Activated CD8-positive, alpha-beta T cell treated with anti-CD3 and anti-CD28 coated beads, Interleukin-2, amount 10 ng/mL, durations not matched to agents 7 days and 5 days (primary cell): ENCODE measurements around the gene CALHM5. TPM values are rescaled to one million over a fixed set of nuclear protein-coding genes. Genes with fewer than 3 reads are reported as not detected.

Experiments used
- ATAC-seq: fragments of 150-1000 bp; cut with Tn5 transposase; one replicate; pipeline ENCODE4 v1.10.0; 2021; ENCODE audit warnings: moderate library complexity
- CTCF ChIA-PET: fragments of 350-600 bp; sonication (Branson Sonifier 250); formaldehyde crosslinking; loops from one replicate; lab custom pipeline; 2021; ENCODE audit warnings: antibody characterized with exemption; lab: Charles Lee
- POLR2A ChIA-PET: fragments of 350-600 bp; sonication (Branson Sonifier 250); formaldehyde crosslinking; loops from one replicate; lab custom pipeline; 2021; ENCODE audit warnings: antibody characterized with exemption; lab: Charles Lee
- DNase-seq: peaks from one replicate; pipeline ENCODE4 v3.0.0-alpha.2; 2020
- H3K27ac Mint-ChIP-seq: one replicate; pipeline ENCODE4 v1.8.0; 2021; ENCODE audit warnings: mild to moderate bottlenecking, mixed read lengths
- H3K27me3 Mint-ChIP-seq: one replicate; pipeline ENCODE4 v1.8.0; 2021; ENCODE audit warnings: low read depth, mixed read lengths
- H3K36me3 Mint-ChIP-seq: one replicate; pipeline ENCODE4 v1.8.0; 2021; ENCODE audit warnings: low read depth, mixed read lengths
- H3K4me1 Mint-ChIP-seq: one replicate; pipeline ENCODE4 v1.8.0; 2021; ENCODE audit warnings: low read depth, mixed read lengths
- H3K4me3 Mint-ChIP-seq: one replicate; pipeline ENCODE4 v1.8.0; 2021; ENCODE audit warnings: mild to moderate bottlenecking, mixed read lengths
- H3K9me3 Mint-ChIP-seq: one replicate; pipeline ENCODE4 v1.8.0; 2022; ENCODE audit warnings: mixed read lengths; ENCODE audit not compliant: insufficient read depth
- total RNA-seq, 2 experiments: library from RNA; stranded (reverse); gene quantifications; one replicate each; pipeline ENCODE4 v1.2.3, GENCODE V29; 2021

The CALHM5 gene, protein sequence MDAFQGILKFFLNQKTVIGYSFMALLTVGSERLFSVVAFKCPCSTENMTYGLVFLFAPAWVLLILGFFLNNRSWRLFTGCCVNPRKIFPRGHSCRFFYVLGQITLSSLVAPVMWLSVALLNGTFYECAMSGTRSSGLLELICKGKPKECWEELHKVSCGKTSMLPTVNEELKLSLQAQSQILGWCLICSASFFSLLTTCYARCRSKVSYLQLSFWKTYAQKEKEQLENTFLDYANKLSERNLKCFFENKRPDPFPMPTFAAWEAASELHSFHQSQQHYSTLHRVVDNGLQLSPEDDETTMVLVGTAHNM
- not detected for total RNA-seq

GRCh38 chr6:116511424-116512110, at the start of gene CALHM5:
Gene CALHM5, plus strand, starts transcription at chr6:116511639. Its CDS starts 58 bp downstream, at chr6:116511697.
- ATAC-seq (no peak), DNase-seq (no peak)
- Mint-ChIP-seq H3K27me3 (peaks cover 18% of the 10 kb centered on the region), H3K4me3 (no peak within 1 kb of the TSS), H3K9me3 (no peaks in the 10 kb centered on the region), H3K36me3 (no peaks in the 10 kb centered on the region), H3K4me1 (no peaks in the 10 kb centered on the region), H3K27ac (no peak within 1 kb of the TSS)
- POLR2A ChIA-PET: no interaction called here
- CTCF ChIA-PET: interaction anchor here (0.8 to 1.3 kb wide), 5 partner anchors 67 to 295 kb away, joined by 3 to 7 read pairs (median 3); no protein-coding TSS in a partner anchor

GRCh38 chr6:116461932-116462885, 49.2 kb upstream of the CALHM5 start:
- ATAC-seq: peak; percentile 95
- H3K27me3 Mint-ChIP-seq: peaks cover 16% of the 10 kb centered on the region

DNA sequence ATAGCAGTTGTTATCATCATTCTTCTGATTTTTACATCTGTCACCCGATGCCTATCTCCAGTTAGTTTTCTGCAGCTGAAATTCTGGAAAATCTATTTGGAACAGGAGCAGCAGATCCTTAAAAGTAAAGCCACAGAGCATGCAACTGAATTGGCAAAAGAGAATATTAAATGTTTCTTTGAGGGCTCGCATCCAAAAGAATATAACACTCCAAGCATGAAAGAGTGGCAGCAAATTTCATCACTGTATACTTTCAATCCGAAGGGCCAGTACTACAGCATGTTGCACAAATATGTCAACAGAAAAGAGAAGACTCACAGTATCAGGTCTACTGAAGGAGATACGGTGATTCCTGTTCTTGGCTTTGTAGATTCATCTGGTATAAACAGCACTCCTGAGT, 48.1 kb upstream of the CALHM5 start:
- no peak overlapping the region for H3K27ac Mint-ChIP-seq
- POLR2A ChIA-PET: no interaction called here
- peaks cover 20% of the 10 kb centered on the region for H3K36me3 Mint-ChIP-seq
- no peak for DNase-seq
- peaks cover 4% of the 10 kb centered on the region for H3K9me3 Mint-ChIP-seq
- ATAC-seq: no peak
- CTCF ChIA-PET: interaction anchor here (1.1 to 1.5 kb wide), 3 partner anchors 17 to 97 kb away, joined by 3 to 4 read pairs (median 3); no protein-coding TSS in a partner anchor
- H3K27me3 Mint-ChIP-seq: peaks cover 16% of the 10 kb centered on the region
- peak overlapping the region; percentile 72 for H3K4me3 Mint-ChIP-seq
- peaks cover 52% of the 10 kb centered on the region for H3K4me1 Mint-ChIP-seq

More at GRCh38 chr6:116461932-116462885, 49.2 kb upstream of the CALHM5 start:
- DNase-seq: peak; percentile 76
- Mint-ChIP-seq H3K4me3 (peak overlapping the region; percentile 72), H3K4me1 (peaks cover 54% of the 10 kb centered on the region), H3K36me3 (peaks cover 20% of the 10 kb centered on the region), H3K27ac (peak overlapping the region; percentile 77), H3K9me3 (peaks cover 4% of the 10 kb centered on the region)
- ChIA-PET POLR2A (no interaction called here), CTCF (interaction anchor here (0.8 to 1.5 kb wide), 3 partner anchors 16 to 98 kb away, joined by 3 to 4 read pairs (median 3); no protein-coding TSS in a partner anchor)

DNA sequence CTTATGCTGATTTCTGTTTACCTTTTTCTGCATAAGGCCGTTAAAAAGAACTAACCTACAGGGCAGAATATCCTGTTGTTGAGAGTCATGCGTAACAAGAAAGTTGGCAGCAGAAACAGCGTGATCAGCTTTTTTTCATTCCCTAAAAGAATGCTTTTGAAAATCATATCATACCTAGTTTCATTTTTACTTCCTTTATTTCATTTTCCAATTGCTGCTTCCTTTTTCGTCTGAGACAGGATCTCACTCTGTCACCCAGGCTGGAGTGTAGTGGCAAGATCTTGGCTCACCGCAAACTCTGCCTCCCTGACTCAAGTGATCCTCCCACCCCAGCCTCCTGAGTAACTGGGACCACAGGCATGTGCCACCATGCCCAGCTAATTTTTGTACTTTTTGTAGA, 46.2 kb upstream of the CALHM5 start:
- no peak for ATAC-seq
- ChIA-PET CTCF (no interaction called here), POLR2A (interaction anchor here (0.6 kb wide), 1 partner anchor 56 kb away, joined by 4 read pairs; no protein-coding TSS in a partner anchor)
- peaks cover 4% of the 10 kb centered on the region for H3K9me3 Mint-ChIP-seq
- no peak for DNase-seq
- peaks cover 20% of the 10 kb centered on the region for H3K36me3 Mint-ChIP-seq
- H3K4me3 Mint-ChIP-seq: no peak overlapping the region
- peaks cover 43% of the 10 kb centered on the region for H3K4me1 Mint-ChIP-seq
- peaks cover 23% of the 10 kb centered on the region for H3K27me3 Mint-ChIP-seq
- no peak overlapping the region for H3K27ac Mint-ChIP-seq

DNA sequence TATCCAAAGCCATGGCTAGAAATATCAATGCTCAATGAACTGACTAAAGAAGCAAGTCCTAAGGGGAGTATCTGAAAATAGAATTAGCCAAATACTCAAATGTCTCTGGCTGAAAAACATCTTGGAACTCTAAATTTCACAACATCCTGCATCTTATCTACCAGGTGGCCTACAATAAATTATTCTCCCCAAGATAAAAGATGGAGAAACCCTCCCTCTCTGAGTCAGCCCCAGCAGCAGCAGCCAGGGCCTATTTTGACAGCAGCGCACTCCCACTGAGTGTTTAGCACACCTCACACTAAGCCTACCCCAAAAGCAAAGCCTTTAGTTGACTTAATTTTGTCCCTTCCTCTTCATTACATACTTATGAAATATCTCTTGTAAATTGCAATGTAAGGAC, 44.3 kb upstream of the CALHM5 start:
- CTCF ChIA-PET: no interaction called here
- POLR2A ChIA-PET: no interaction called here
- ATAC-seq (no peak), DNase-seq (no peak)
- peaks cover 13% of the 10 kb centered on the region for H3K36me3 Mint-ChIP-seq
- no peak overlapping the region for H3K4me3 Mint-ChIP-seq
- peaks cover 22% of the 10 kb centered on the region for H3K27me3 Mint-ChIP-seq
- H3K4me1 Mint-ChIP-seq: peaks cover 30% of the 10 kb centered on the region
- H3K27ac Mint-ChIP-seq: no peak overlapping the region
- H3K9me3 Mint-ChIP-seq: no peaks in the 10 kb centered on the region

DNA sequence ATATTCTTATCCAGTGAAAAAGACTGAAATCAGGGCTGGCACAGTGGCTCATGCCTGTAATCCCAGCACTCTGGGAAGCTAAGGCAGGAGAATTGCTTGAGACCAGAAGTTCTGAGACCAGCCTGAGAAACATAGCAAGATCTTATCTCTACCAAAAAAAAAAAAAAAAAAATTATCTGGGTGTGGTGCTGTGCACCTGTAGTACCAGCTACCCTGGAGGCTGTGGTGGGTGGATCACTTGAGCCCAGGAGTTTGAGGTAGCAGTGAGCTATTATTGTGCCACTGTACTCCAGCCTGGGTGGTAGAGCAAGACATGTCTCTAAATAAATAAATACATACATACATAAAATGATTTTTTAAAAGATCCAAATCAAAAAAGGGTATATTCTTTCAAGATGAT, 43.9 kb upstream of the CALHM5 start:
- ChIA-PET CTCF (no interaction called here), POLR2A (no interaction called here)
- DNase-seq (no peak), ATAC-seq (no peak)
- Mint-ChIP-seq H3K36me3 (peaks cover 13% of the 10 kb centered on the region), H3K9me3 (no peaks in the 10 kb centered on the region), H3K27me3 (peaks cover 21% of the 10 kb centered on the region), H3K4me3 (no peak overlapping the region), H3K27ac (no peak overlapping the region), H3K4me1 (peaks cover 28% of the 10 kb centered on the region)

GRCh38 chr6:116468293-116468692, 43.1 kb upstream of the CALHM5 start:
- DNase-seq: no peak
- ATAC-seq: no peak
- peaks cover 6% of the 10 kb centered on the region for H3K36me3 Mint-ChIP-seq
- peaks cover 19% of the 10 kb centered on the region for H3K27me3 Mint-ChIP-seq
- ChIA-PET POLR2A (no interaction called here), CTCF (interaction anchor here (1.3 kb wide), 1 partner anchor 356 kb away, joined by 3 read pairs; no protein-coding TSS in a partner anchor)
- no peak overlapping the region for H3K27ac Mint-ChIP-seq
- H3K9me3 Mint-ChIP-seq: no peaks in the 10 kb centered on the region
- no peak overlapping the region for H3K4me3 Mint-ChIP-seq
- H3K4me1 Mint-ChIP-seq: peaks cover 21% of the 10 kb centered on the region

DNA sequence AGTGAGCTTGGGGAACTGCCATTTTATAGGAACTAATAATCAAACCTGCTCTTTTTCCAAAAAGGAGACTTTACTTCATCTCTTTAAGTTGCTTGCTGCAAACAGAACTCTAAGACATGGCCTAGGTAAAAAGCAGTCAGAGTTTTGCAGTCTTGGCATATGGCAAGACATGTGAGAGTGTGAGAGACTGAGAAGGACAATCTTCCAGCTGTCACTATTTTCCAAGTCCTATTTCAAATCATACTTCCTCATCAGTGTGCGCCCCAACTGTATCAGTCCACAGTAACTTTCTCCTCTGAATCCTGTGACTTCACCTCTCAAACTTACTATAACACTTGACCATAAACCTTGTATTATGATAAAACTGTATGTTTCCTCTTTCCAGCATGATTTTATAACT, 39.9 kb upstream of the CALHM5 start:
- H3K4me3 Mint-ChIP-seq: no peak overlapping the region
- H3K36me3 Mint-ChIP-seq: no peaks in the 10 kb centered on the region
- peaks cover 26% of the 10 kb centered on the region for H3K4me1 Mint-ChIP-seq
- CTCF ChIA-PET: interaction anchor here (1.0 kb wide), 1 partner anchor 66 kb away, joined by 3 read pairs; no protein-coding TSS in a partner anchor
- no peak overlapping the region for H3K27ac Mint-ChIP-seq
- DNase-seq (no peak), ATAC-seq (no peak)
- H3K27me3 Mint-ChIP-seq: peaks cover 12% of the 10 kb centered on the region
- POLR2A ChIA-PET: no interaction called here
- H3K9me3 Mint-ChIP-seq: peaks cover 5% of the 10 kb centered on the region

GRCh38 chr6:116472706-116473105, 38.7 kb upstream of the CALHM5 start:
- Mint-ChIP-seq H3K27me3 (peaks cover 15% of the 10 kb centered on the region), H3K27ac (no peak overlapping the region), H3K36me3 (peaks cover 4% of the 10 kb centered on the region), H3K4me3 (no peak overlapping the region), H3K4me1 (peaks cover 27% of the 10 kb centered on the region), H3K9me3 (peaks cover 5% of the 10 kb centered on the region)
- ChIA-PET POLR2A (interaction anchor here (1.0 kb wide), 1 partner anchor 22 kb away, joined by 3 read pairs; no protein-coding TSS in a partner anchor), CTCF (interaction anchor here (0.9 kb wide), 1 partner anchor 28 kb away, joined by 3 read pairs; no protein-coding TSS in a partner anchor)
- ATAC-seq (no peak), DNase-seq (no peak)

DNA sequence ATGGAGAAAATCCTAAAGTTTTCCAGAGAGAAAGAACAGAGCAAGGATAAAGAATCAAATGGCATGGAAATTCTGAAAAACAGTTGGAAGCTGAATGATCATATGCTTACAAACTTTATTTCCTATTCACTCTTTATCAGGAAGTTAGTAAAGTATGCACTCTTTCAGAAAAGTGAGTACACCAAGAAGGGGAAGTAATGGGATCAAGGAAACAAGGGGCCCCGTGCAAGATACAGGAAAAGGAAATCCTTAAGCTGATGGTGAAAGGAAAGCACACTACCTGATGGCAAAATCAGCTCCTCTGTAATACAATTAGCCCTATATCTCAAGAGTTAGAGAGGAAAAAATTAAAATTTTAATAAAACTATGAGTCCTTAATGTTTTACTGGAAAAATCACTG, 36.3 kb upstream of the CALHM5 start:
- ChIA-PET CTCF (interaction anchor here (1.0 to 1.3 kb wide), 2 partner anchors 30 to 187 kb away, joined by 3 to 4 read pairs; no protein-coding TSS in a partner anchor), POLR2A (no interaction called here)
- Mint-ChIP-seq H3K36me3 (peaks cover 5% of the 10 kb centered on the region), H3K9me3 (peaks cover 5% of the 10 kb centered on the region), H3K4me3 (no peak overlapping the region), H3K4me1 (peaks cover 25% of the 10 kb centered on the region), H3K27ac (peak overlapping the region; percentile 60), H3K27me3 (peaks cover 8% of the 10 kb centered on the region)
- no peak for DNase-seq
- no peak for ATAC-seq
